ENCODE measurements around the gene PDZD2. TPM values are rescaled to one million over a fixed set of nuclear protein-coding genes. Genes with fewer than 3 reads are reported as not detected.

The PDZD2 gene
- total RNA-seq, 2 experiments from 2014 or later = not detected

DNA sequence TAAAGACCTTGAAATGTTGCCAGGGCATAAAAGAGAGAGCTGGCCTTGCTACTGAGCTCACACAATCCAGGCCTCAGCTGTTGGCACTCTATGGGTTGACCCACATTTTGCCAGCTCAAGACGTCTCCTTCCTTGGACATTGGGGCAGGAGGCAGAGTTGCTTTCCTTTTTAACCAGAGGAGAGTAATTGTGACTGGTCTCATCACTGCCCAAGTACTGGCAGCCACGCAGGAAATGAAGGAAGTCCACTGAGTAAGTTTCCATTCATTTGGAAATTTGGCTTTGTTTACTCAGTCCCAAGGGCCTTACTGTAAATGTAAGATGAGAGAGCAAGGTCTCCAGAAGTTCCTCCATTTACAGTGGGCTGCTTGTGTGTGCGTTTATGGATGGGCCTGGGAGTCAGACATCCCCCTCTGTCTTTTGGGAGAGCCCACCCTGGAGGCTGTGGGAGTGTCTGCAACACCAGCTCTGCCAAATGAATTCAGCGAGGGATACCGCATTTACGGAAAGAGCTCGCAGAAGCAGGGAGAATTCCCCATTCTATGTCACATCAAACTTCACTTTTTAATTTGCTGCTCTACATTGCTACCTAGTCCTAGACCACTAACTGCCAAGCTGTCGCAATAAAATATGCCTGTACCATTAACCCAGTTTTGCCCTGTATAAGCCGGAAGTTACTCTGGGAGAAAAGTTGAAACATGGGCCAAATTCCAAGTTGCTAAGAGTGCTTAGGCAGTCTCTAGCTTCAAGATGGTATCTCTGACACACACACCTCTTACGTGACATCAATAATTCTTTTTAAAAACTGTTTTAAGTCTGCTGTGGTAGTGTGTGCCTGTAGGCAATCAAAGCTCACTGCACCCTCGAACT, 24.5 kb upstream of the PDZD2 start:
- POLR2A ChIA-PET = no interaction called here
- no peaks in the 10 kb centered on the region for H3K9me3 Mint-ChIP-seq (ENCODE audit: insufficient read depth)
- no peak for DNase-seq
- no peak for ATAC-seq
- H3K4me1 Mint-ChIP-seq (ENCODE audit: low read depth) = peaks cover 6% of the 10 kb centered on the region
- CTCF ChIA-PET = no interaction called here
- peaks cover 16% of the 10 kb centered on the region for H3K27me3 Mint-ChIP-seq (ENCODE audit: low read depth)
- H3K36me3 Mint-ChIP-seq (ENCODE audit: low read depth) = no peaks in the 10 kb centered on the region
- H3K4me3 Mint-ChIP-seq = no peak overlapping the region
- no peak overlapping the region for H3K27ac Mint-ChIP-seq

- Mint-ChIP-seq H3K36me3 (ENCODE audit: low read depth) (no peaks in the 10 kb centered on the region), H3K4me1 (ENCODE audit: low read depth) (peaks cover 6% of the 10 kb centered on the region), H3K9me3 (ENCODE audit: insufficient read depth) (no peaks in the 10 kb centered on the region), H3K27me3 (ENCODE audit: low read depth) (peaks cover 19% of the 10 kb centered on the region), H3K4me3 (no peak overlapping the region), H3K27ac (no peak overlapping the region)
- ChIA-PET POLR2A (interaction anchor here (0.5 kb wide), 1 partner anchor 16 kb away, joined by 3 read pairs; no protein-coding TSS in a partner anchor), CTCF (no interaction called here)
- peak; percentile 11 for ATAC-seq
- no peak for DNase-seq
Measured at GRCh38 chr5:31617867-31618266, 21.1 kb upstream of the PDZD2 start.

- no peak overlapping the region for H3K4me3 Mint-ChIP-seq
- peaks cover 19% of the 10 kb centered on the region for H3K27me3 Mint-ChIP-seq (ENCODE audit: low read depth)
- ATAC-seq (no peak), DNase-seq (no peak)
- ChIA-PET POLR2A (no interaction called here), CTCF (no interaction called here)
- no peaks in the 10 kb centered on the region for H3K9me3 Mint-ChIP-seq (ENCODE audit: insufficient read depth)
- peaks cover 6% of the 10 kb centered on the region for H3K4me1 Mint-ChIP-seq (ENCODE audit: low read depth)
- H3K36me3 Mint-ChIP-seq (ENCODE audit: low read depth) = no peaks in the 10 kb centered on the region
- H3K27ac Mint-ChIP-seq = no peak overlapping the region
Measured at GRCh38 chr5:31620026-31620425, 18.9 kb upstream of the PDZD2 start.

DNA sequence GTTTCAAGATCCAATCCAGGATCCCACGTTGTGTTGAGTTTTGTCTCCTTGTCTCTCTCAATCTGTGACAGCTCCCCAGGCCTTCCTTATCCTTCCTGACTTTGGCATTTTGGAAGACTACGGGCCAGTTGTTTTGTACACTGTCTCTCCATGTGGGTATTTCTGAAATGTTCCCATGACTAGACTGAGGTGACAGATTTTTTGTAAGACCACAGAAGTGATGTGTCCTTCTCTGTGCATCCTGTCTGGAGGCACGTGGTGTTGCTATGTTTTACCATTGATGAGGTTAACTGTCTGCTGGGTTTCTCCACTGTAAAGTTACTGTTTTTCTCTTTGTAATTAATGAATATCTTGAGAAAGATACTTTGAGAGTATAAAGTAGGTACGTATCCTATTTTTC, 15.7 kb upstream of the PDZD2 start:
- Mint-ChIP-seq H3K27ac (no peak overlapping the region), H3K9me3 (ENCODE audit: insufficient read depth) (no peaks in the 10 kb centered on the region), H3K36me3 (ENCODE audit: low read depth) (no peaks in the 10 kb centered on the region), H3K4me1 (ENCODE audit: low read depth) (no peaks in the 10 kb centered on the region), H3K4me3 (no peak overlapping the region), H3K27me3 (ENCODE audit: low read depth) (peaks cover 6% of the 10 kb centered on the region)
- POLR2A ChIA-PET = no interaction called here
- CTCF ChIA-PET = no interaction called here
- no peak for DNase-seq
- no peak for ATAC-seq

DNA sequence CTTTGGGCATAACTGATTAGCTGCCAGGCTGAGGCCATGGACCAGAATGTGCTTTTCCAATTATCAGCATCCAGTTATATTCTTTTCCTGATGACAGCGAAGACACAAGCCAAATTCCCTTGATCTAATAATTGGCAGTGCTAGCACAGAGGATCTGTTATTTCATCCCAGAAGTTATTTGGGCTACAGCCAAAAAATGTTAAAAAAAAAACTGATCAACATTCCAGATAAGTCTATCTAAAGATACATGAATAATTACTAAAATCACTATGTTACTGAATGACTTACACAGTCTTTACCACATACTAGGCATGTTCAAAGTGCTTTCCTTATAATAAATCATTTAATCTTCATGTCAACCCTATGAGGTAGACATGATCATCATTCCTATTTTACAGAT, 13.5 kb upstream of the PDZD2 start:
- Mint-ChIP-seq H3K27ac (no peak overlapping the region), H3K4me3 (no peak overlapping the region), H3K27me3 (ENCODE audit: low read depth) (no peaks in the 10 kb centered on the region), H3K4me1 (ENCODE audit: low read depth) (no peaks in the 10 kb centered on the region), H3K9me3 (ENCODE audit: insufficient read depth) (no peaks in the 10 kb centered on the region), H3K36me3 (ENCODE audit: low read depth) (no peaks in the 10 kb centered on the region)
- ATAC-seq = no peak
- ChIA-PET POLR2A (no interaction called here), CTCF (no interaction called here)
- DNase-seq = no peak

GRCh38 chr5:31626156-31626555, 12.8 kb upstream of the PDZD2 start:
- H3K4me1 Mint-ChIP-seq (ENCODE audit: low read depth) = no peaks in the 10 kb centered on the region
- CTCF ChIA-PET = no interaction called here
- H3K4me3 Mint-ChIP-seq = no peak overlapping the region
- no peak overlapping the region for H3K27ac Mint-ChIP-seq
- H3K9me3 Mint-ChIP-seq (ENCODE audit: insufficient read depth) = no peaks in the 10 kb centered on the region
- DNase-seq (no peak), ATAC-seq (no peak)
- POLR2A ChIA-PET = no interaction called here
- H3K36me3 Mint-ChIP-seq (ENCODE audit: low read depth) = no peaks in the 10 kb centered on the region
- H3K27me3 Mint-ChIP-seq (ENCODE audit: low read depth) = no peaks in the 10 kb centered on the region

GRCh38 chr5:31626604-31627234, 12.2 kb upstream of the PDZD2 start:
- ATAC-seq (no peak), DNase-seq (no peak)
- Mint-ChIP-seq H3K9me3 (ENCODE audit: insufficient read depth) (no peaks in the 10 kb centered on the region), H3K4me3 (no peak overlapping the region), H3K27ac (no peak overlapping the region), H3K4me1 (ENCODE audit: low read depth) (no peaks in the 10 kb centered on the region), H3K27me3 (ENCODE audit: low read depth) (no peaks in the 10 kb centered on the region), H3K36me3 (ENCODE audit: low read depth) (no peaks in the 10 kb centered on the region)
- ChIA-PET POLR2A (no interaction called here), CTCF (no interaction called here)

- POLR2A ChIA-PET = no interaction called here
- DNase-seq = no peak
- no peak overlapping the region for H3K27ac Mint-ChIP-seq
- ATAC-seq = no peak
- no peaks in the 10 kb centered on the region for H3K36me3 Mint-ChIP-seq (ENCODE audit: low read depth)
- H3K9me3 Mint-ChIP-seq (ENCODE audit: insufficient read depth) = no peaks in the 10 kb centered on the region
- no peak overlapping the region for H3K4me3 Mint-ChIP-seq
- no peaks in the 10 kb centered on the region for H3K4me1 Mint-ChIP-seq (ENCODE audit: low read depth)
- CTCF ChIA-PET = no interaction called here
- H3K27me3 Mint-ChIP-seq (ENCODE audit: low read depth) = peaks cover 6% of the 10 kb centered on the region
Measured at GRCh38 chr5:31630931-31631330, 8.0 kb upstream of the PDZD2 start.

DNA sequence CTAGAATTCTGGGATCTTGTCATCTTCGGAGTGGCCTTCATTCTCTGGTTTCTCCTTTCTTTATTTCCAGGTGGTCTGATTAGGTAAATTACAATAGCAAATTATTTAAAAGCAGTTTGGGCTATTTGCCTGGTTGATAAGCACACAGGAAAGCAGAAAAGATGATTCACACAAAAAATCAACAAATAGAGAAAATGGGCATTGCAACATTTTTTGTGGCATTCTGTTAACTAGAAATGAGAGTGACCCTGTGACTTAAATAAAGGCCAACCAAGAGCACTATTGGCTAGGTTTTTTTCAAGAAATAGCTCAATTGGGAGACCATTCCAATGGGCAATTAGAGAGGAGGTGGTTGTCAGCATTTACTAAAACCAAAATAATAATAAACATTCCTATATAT, 6.5 kb upstream of the PDZD2 start:
- Mint-ChIP-seq H3K4me1 (ENCODE audit: low read depth) (no peaks in the 10 kb centered on the region), H3K36me3 (ENCODE audit: low read depth) (no peaks in the 10 kb centered on the region), H3K27me3 (ENCODE audit: low read depth) (peaks cover 10% of the 10 kb centered on the region), H3K4me3 (no peak overlapping the region), H3K9me3 (ENCODE audit: insufficient read depth) (no peaks in the 10 kb centered on the region), H3K27ac (no peak overlapping the region)
- ChIA-PET CTCF (no interaction called here), POLR2A (no interaction called here)
- no peak for ATAC-seq
- DNase-seq = no peak

DNA sequence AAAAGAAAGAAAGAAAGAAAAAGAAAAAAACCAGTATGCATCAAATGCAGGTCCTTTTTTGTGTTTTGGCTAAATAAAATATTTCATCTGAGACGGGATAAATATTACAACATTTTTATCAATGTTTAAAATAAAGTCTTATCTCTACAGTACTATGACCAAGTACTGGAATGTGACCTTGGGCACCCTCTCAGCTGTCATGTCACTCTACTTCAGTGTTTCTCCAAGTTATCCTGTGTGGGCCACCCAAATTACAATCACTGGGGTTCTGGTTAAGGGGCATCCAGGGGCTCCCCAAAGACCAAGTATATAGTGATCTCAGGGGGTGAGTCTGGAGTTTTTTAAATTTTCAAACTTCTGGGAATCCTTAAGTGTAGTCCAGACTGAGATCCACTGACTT, 3.5 kb upstream of the PDZD2 start:
- DNase-seq (no peak), ATAC-seq (no peak)
- Mint-ChIP-seq H3K4me3 (no peak overlapping the region), H3K27me3 (ENCODE audit: low read depth) (peaks cover 22% of the 10 kb centered on the region), H3K9me3 (ENCODE audit: insufficient read depth) (no peaks in the 10 kb centered on the region), H3K27ac (no peak overlapping the region), H3K36me3 (ENCODE audit: low read depth) (no peaks in the 10 kb centered on the region), H3K4me1 (ENCODE audit: low read depth) (peaks cover 7% of the 10 kb centered on the region)
- POLR2A ChIA-PET = no interaction called here
- CTCF ChIA-PET = no interaction called here

- no peak overlapping the region for H3K4me3 Mint-ChIP-seq
- no peaks in the 10 kb centered on the region for H3K9me3 Mint-ChIP-seq (ENCODE audit: insufficient read depth)
- ATAC-seq (no peak), DNase-seq (no peak)
- peaks cover 7% of the 10 kb centered on the region for H3K4me1 Mint-ChIP-seq (ENCODE audit: low read depth)
- ChIA-PET POLR2A (no interaction called here), CTCF (interaction anchor here (0.9 to 1.7 kb wide), 3 partner anchors 13 to 439 kb away, joined by 3 to 4 read pairs (median 3); no protein-coding TSS in a partner anchor)
- peaks cover 18% of the 10 kb centered on the region for H3K27me3 Mint-ChIP-seq (ENCODE audit: low read depth)
- H3K36me3 Mint-ChIP-seq (ENCODE audit: low read depth) = no peaks in the 10 kb centered on the region
- H3K27ac Mint-ChIP-seq = no peak overlapping the region
Measured at GRCh38 chr5:31637851-31638250, 1.1 kb upstream of the PDZD2 start.

DNA sequence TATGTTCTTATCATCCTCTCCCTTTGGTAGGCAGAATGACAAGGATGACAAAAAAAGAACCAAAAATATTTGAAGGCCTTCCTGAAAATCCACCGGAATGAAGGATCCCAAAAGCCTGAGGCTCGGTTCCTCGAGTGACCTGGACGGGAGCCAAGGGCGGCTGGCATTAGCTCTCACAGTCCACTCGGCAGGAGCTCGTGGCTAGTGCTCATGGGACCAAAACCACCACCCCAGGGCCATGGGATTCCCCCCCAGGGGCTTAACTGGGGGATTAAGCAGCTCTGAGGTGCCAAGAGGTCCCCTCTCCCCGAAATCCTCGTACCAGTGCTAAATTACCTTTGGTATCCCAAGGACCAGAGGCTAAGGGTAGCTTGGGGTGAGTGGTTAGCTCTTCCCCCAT, 586 bp upstream of the PDZD2 start:
- DNase-seq = no peak
- no peaks in the 10 kb centered on the region for H3K36me3 Mint-ChIP-seq (ENCODE audit: low read depth)
- ChIA-PET CTCF (interaction anchor here (0.7 to 1.7 kb wide), 6 partner anchors 9 to 498 kb away, joined by 3 to 7 read pairs (median 3); no protein-coding TSS in a partner anchor), POLR2A (no interaction called here)
- peak overlapping the region; percentile 72 for H3K4me3 Mint-ChIP-seq
- no peaks in the 10 kb centered on the region for H3K9me3 Mint-ChIP-seq (ENCODE audit: insufficient read depth)
- peaks cover 7% of the 10 kb centered on the region for H3K4me1 Mint-ChIP-seq (ENCODE audit: low read depth)
- H3K27me3 Mint-ChIP-seq (ENCODE audit: low read depth) = peaks cover 16% of the 10 kb centered on the region
- ATAC-seq = no peak
- H3K27ac Mint-ChIP-seq = no peak overlapping the region

Data from activated CD8-positive, alpha-beta T cell treated with anti-CD3 and anti-CD28 coated beads, Interleukin-2, amount 10 ng/mL, durations not matched to agents 7 days and 5 days (primary cell).